Medulla oblongata (tissue), 1 donor: ENCODE measurements around the gene GYPB.
"Not testable (repeated sequence)": the region's sequence is repeated elsewhere in the genome, so short reads cannot be mapped to it uniquely, and the experiment has no call there.

Experiments
- DNase-seq: peaks from one replicate; pipeline ENCODE4 v3.0.0-alpha.2; 2015; ENCODE audit errors: extremely low spot score

Gene GYPB

DNA sequence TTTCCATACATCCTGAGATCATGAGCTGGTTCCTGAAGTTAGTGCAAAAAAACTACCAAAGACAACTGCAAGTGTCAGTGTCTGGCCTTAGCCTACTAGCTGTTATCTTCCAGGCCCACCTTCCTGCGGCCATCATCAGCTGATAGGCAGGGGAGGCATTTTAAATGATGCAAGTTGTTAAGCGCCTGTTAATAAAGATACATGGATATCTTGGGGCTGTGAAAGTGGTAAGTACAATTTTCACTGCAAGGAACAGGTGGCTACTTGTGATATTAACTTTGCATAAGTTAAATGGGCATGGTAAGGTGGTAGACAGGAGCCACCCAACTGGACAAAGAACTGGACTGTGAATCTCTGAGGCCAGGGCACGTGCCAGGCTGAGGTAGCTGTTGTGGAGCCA lies at the start of gene GYPB:
Gene GYPB, minus strand, starts transcription at position 104 of the 400 bp plus-strand sequence. Its CDS starts 93 bp downstream, at position 11.
- not testable (repeated sequence) for DNase-seq

DNA sequence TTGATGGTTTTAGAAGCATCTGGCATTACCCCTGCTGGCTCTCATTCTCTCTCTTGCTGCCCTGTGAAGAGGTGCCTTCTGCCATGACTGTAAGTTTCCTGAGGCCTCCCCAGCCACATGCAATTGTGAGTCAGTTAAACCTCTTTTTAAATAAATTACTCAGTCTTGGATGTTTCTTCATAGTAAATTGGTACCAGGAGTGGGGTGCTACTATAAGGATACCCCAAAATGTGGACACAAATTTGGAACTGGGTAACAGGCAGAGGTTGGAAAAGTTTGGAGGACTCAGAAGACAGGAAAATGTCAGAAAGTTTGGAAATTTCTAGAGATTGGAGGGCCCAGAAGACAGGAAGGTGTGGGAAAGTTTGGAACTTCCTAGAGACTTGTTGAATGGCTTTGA lies 42.4 kb upstream of the GYPB start:
- DNase-seq: not testable (repeated sequence)

DNA sequence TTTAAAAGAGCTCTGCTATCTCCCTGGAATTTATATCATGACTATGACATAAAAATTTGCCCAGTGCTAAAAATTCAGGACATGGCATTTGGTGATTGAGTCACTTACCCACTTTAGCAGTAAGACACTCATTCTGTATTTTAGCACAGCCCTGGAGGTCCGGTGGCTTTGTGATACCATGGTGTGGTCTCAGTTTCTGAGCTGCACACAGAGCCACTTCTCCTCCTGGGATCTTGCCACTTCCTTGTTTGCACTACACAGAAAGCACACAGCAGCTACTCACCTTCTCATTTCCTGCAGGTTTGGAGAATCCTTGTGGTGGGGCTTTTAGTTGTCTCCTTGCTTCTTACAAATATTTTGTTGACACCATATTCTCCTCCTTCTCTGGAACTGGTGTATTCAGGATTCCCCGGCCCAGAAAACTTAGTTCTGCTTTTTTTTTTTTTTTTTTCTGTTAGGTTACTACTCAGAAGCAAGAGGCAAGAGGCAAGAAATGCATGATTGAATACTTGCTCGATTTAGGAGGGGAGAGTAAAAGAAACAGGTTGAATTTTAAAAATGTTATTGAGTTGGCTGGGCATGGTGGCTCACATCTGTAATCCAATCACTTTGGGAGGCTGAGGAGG lies 41.2 kb upstream of the GYPB start:
- not testable (repeated sequence) for DNase-seq

DNA sequence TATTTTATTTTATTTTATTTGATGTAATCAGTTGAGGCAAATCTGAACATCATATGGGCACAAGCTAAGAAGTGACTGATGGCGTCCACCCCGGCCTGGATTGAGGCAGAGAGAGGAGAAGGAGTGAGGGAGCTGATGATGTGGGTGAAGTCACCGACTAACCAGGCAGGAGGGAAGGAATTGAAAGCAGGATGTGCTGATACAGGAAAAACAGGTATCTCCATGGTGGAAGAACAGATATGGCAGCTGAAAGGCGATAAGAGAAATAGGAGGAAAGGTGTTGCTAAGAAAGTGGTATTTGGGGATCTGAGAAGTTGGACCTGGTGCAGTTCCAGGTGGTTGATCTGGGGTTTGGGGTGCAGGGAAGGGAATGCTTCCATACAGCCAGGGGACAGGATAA lies 37.6 kb upstream of the GYPB start:
- DNase-seq: no peak

DNA sequence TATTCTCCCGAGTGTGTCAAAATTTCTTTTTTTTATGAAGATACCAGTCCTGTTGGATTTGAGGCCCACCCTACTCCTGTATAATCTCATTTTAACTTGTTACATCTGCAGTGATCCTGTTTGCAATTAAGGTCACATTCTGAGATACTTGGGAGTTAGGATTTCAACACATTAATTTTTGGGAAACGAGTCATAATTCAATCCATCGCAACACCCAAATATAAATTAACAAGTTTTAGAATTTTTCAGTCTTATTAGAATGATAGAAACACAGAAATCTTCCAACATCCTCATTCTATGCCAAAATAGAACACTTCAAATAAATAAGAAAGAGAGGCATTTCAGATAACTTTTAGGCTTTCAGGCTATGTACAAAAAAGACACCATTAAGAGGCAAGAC lies 36.2 kb upstream of the GYPB start:
- not testable (repeated sequence) for DNase-seq

DNA sequence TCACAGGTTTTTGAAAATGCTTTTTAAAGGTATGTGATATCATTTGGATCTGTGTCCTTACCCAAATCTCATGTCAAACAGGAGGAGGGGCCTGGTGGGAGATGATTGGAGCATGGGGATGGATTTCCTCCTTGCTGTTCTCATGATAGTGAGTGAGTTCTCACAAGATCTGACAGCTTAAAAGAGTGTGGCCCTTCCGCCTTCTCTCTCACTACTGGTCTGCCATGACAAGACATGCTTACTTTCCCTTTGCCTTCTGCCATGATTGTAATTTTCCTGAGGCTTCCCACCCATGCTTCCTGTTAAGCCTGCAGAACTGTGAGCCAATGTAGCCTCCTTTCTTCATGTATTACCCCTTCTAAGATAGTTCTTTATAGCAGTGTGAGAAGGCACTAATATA lies 32.3 kb upstream of the GYPB start:
- DNase-seq: not testable (repeated sequence)

DNA sequence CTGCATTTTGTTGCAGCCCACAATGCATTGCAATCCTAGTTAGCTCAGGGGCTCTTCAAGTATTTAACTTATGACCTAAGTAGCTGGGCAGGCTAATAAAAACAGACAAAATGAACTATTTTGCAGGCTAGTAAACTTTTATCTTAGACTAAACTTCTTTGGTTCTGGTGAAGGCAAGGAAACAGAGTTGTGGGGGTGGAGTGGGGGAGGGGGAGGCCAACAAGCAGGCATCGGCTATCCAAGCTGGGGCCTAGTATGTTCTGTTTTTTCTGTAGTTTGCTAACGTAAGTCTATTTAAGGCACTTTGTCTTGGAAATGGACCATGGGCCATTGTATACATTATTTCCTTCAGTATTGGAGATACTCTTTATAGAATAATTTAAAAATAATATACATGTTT lies 31.5 kb upstream of the GYPB start:
- DNase-seq: not testable (repeated sequence)

DNA sequence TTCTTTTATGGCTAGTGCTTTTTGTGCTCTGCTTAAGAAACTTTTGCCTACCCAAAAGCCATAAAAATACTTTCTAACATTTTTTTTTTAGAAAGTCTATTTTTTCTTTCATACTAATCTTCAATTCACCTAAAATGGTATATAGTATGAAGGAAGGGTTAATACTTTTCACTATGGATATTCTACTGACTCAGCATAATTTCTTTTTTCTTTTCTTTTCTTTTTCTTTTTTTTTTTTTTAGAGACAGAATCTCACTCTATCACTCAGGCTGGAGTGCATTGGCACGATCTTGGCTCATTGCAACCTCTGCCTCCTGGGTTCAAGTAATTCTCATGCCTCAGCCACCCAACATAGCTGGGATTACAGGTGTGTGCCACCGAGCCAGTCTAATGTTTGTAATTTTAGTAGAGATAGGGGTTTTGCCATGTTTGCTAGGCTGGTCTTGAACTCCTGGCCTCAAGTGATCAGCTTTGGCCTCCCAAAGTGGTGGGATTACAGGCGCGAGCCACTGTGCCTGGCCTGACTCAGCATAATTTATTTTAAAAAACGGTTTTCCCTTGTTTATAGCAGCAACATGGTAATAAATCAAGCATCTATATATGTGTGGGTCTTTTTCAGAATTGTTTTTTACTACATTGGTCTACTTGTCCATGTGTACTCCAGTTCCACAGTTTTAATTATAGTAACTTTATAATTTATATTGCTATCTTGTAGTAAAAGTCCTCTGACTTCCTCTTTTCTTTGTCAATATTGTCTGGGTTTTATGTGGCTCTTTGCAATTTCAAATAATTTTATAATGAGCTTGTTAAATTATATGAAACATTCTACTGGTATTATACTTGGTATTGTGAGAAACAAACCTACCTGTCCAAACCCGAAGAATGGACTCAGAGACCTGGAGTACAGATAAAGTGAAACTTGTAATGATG lies 30.6 kb upstream of the GYPB start:
- not testable (repeated sequence) for DNase-seq

DNA sequence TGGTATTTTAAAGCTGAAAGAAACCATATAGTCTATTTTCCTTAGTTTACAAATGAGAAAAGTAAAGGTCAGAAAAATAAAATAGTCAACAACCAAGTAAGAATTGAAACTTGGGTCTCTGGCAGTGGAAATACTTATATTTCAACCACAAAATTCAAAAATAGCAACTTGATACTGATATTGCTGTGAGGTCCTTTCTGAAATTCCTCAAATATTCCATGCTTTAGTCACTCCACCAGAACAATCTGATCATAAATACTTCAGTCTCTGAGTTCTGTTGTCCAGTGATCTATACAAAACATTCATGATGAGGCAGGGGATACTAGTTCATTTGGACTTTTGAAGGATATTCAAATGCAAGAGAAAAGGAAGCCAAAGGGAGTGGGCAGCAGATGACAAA lies 25.8 kb upstream of the GYPB start:
- not testable (repeated sequence) for DNase-seq

DNA sequence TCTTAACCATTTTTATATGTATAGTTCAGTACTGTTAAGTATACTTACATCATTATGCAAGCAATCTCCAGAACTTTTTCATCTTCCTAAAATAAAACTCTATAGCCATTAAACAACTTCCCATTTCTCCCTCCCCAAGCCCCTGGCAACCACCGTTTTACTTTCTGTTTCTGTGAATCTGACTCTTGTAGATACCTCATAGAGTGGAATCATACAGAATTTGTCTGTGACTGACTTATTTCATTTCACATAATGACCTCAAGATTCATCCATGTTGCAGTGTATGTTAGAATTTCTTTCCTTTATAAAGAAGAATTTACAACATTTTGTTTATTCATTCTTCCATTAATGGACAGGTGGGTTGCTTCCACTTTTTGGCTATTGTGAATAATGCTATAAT lies 13.4 kb upstream of the GYPB start:
- DNase-seq: not testable (repeated sequence)

DNA sequence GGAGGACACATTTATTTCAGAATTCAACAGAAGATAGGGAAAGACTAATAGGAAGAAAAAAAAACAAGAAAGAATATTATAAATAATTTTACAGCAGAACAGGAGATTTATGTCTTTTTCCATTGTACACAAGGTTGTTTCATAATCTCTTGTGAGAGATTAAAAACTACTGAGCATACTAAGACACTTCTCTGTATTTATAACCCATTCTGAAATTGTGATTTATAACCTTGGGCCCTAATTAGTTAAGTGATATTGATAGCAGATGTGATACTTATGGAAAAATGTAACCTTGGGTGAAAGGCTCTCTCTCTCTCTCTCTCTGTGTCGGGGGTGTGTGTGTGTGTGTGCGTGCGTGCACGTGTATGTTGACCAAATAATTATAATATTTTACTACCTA lies 12.7 kb upstream of the GYPB start:
- not testable (repeated sequence) for DNase-seq

DNA sequence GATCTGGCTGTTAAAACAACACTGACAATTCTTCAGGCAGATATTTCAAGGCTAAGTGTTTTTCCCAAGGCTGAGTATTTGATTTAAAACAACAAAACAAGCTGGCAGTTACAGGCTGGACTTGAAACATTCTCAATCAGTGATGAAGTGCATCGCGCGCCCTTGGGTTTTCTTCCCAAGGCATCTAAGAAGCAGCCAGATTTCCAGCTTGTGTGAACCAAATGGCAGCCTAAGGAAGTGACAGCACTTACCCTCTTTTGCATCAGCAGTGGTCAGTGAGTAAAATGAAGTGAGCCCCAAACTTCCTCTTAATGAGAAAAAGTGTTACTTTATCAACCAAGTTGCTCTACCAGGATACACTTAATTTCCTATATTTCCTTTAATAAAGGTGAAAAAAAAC lies 12.2 kb upstream of the GYPB start:
- not testable (repeated sequence) for DNase-seq

DNA sequence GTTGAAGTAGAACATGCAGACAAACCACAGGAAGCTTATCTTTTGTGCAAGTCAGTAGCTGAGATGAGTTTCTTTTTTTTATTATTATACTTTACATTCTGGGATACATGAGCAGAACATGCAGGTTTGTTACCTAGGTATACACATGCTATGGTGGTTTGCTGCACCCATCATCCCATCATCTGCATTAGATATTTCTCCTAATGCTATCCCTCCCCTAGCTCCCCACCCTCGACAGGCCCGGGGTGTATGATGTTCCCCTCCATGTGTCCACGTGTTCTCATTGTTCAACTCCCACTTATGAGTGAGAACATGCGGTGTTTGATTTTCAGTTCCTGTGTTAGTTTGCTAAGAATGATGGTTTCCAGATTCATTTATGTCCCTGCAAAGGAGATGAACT lies 11.5 kb upstream of the GYPB start:
- DNase-seq: not testable (repeated sequence)

DNA sequence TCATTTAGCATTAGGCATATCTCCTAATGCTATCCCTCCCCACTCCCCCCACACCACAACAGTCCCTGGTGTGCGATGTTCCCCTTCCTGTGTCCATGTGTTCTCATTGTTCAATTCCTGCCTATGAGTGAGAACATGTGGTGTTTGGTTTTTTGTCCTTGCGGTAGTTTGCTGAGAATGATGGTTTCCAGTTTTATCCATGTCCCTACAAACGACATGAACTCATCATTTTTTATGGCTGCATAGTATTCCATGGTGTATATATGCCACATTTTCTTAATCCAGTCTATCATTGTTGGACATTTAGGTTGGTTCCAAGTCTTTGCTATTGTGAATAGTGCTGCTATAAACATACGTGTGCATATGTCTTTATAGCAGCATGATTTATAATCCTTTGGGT lies 7.5 kb upstream of the GYPB start:
- DNase-seq: not testable (repeated sequence)

DNA sequence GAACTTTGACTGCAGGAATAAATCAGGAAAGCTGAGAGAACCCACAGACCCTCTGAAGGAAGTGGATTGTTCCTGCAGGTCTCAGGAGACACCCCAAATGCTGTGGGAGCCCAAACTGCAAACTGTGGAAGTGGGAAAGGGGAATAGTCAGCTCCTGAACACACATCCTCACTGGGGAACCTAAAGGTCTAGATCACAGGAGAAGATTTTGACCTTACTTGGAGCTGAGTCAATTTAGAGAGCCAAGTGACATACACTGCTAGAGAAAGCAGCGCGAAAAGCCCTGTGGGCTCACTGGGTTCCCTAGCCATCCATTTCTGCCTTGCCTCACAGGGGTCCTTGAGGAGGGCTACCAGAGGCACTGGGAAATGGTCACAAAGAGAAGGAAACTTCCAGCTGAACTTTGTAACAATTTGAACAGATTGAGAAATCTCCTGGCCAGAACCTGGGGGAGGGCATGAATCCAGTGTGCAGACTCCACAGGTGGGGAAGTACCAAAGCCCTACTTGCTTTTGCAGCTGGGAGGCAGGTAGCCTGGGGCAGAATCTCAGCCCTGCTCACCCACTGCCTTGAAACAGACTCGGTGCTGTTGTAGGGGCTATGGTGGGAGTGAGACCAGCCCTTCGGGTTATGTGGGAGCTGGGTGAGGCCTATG lies 5.3 kb upstream of the GYPB start:
- DNase-seq: not testable (repeated sequence)

DNA sequence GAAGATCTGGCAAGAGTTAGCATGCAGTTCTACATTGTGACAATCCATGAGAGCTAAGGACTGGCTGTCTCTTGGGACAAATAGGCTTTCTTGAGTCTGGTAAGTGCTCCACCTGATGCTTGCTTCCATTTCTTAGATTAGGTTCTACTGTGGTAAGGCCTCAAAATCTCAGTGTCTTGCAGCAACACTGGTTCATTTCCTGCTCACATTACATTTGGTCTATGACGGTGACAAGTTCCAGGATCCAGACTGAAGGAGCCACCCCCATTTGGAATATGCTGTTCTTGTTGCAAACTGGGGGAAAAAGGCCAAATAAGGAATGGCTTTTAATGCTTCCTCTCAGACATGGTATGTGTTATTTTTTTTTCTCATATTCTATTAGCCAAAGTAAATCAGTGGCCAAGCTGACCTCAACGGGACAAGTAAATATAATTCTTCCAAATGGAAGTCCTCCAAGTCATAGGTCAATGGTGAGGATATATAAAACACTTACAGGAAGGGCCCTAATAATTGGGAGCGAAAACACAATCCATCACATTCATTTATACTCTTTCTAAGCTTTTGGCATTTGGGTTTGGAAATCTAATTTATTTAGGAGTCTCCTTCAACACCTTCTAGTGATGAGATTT lies 3.7 kb upstream of the GYPB start:
- not testable (repeated sequence) for DNase-seq

DNA sequence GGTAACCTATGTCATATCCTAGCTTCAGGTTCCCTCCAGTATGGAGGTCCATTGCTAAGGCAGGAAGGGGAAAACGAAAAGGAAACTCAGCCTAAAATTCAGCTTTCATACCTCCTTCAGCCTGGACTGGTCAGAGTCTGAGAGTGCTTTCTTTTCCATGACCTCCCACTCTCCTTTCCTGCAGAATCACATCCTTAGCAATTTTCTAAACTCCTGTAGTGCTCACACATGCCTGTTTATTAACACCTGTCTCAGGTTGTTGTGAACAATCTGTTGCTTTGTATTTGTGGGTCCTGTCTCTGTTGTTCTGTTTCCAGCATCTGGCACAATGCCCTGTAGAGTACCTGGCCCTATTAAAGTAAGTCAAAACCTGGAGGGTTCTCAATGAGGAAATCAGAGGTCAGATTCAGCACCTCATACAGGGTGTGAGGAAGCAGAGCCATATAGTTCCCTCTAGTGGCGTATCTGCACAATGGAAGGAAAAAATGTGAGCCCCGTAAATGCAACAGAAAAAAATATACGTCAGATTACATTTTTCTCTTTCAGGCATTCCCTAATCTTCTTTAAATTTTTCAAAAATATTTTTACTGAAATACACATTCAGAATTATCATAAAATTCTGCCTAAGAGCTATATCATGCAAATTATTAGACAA lies 2.3 kb upstream of the GYPB start:
- DNase-seq: not testable (repeated sequence)

DNA sequence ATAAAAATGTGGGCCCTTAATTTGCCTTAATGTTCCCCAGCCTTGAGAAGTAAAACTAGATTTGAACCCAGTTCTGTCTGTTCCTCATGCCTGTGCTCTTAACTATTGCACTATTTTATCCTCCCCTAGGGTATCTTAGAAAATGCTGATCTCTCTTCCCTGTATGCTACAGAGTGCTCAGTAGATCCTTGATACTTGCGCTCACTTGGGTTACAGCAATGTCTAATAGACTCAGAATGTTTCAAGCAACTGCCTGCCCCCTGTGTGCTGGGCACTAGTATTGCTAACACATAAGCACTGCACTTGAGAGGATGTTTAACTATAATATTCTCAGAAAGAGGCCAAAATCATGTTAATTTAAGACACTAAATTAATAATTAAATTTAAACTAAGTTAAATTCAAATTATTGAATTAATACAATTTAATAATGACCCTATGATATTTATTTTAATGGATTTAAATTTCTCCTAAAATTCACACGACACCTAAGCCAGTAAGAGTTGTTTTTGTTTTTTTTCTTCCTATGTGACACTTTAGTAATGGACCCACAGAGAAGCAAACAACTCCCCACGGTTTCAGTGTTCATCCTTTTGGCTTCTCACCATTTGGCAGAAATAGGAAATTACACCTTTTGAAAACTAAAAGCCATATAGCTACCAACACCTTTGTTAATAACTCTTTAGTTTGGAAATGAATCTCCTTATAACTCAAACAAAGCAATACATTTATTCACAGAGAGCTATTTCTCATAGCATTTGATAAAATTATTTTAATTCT lies 768 bp downstream of the GYPB start:
- not testable (repeated sequence) for DNase-seq

DNA sequence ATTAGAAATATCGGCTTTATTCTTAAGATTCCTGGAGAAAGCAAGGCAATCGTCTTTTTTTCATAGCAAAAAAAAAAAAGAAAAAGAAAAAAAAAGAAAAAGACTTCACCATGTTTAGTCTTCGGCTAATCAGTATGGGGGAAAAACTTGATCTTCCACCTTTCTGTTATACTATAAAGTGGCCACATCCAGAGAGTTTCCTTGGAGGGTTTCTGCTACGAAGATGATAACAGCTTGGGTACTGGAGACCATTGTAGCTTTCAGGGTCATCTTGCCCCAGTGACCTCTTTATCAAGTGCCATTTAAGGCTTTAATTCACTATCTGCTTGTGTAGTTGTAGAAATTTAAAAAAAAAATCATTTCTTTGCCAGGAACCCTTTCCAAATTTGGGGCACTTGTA lies 1.9 kb downstream of the GYPB start:
- not testable (repeated sequence) for DNase-seq

DNA sequence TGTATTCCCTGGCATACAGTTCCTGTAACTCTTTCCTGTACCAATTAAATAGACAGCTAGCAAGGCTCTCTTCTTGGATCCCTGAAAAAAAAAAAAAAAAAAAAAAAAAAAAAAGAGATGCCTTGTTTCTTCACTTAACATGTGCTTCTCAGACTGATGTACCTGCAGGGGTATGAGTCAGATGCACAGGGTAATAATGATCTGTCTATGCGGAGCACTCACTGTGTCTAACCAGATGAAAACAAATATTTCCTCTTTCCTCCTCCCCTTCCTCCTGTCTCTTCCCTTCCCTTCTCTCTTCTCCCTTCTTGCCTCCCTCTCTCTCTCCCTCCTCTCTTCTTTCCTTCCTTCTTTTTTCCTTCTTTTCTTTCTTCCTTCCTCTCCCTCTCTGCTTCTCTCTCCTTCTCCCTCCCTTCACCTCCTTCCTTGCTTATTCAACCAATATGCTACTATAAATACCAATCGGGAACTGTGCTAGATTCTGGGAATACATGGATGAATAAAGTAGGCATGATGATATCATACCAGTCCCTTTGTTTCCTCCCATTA lies 3.0 kb downstream of the GYPB start:
- not testable (repeated sequence) for DNase-seq
